K562 (cell line): Measurements from ENCODE around the gene SFRP2. TPM values are rescaled to one million over a fixed set of nuclear protein-coding genes. Genes with fewer than 3 reads are reported as not detected.
A peak's percentile ranks its signal among the peaks of the same experiment; 100 is the strongest.

Source experiments
- ARID1B ChIP-seq: fragments of 450-650 bp; IDR thresholded peaks from 2 replicates; pipeline ENCODE4 v1.6.1; 2016; ENCODE audit warnings: antibody characterized with exemption, mild to moderate bottlenecking, inconsistent platforms
- BRD4 ChIP-seq: fragments of 200-600 bp; sonication (generic); IDR thresholded peaks from 2 replicates; pipeline ENCODE4 v1.6.1; 2017; ENCODE audit warnings: inconsistent platforms
- BRD9 ChIP-seq: fragments of 450-650 bp; IDR thresholded peaks from 2 replicates; pipeline ENCODE4 v1.6.1; 2018; ENCODE audit warnings: low read depth; ENCODE audit not compliant: partially characterized antibody
- CBFB ChIP-seq: sonication (generic); formaldehyde crosslinking; IDR thresholded peaks from 2 replicates; pipeline ENCODE4 v1.4.0; 2020; ENCODE audit warnings: mild to moderate bottlenecking, missing genetic modification reagents
- CBX3 ChIP-seq, 2 experiments: IDR thresholded peaks; 1 replicate in 1 of 2; 2 replicates in 1 of 2; pipeline ENCODE4 v1.6.1; 2012; ENCODE audit warnings: inconsistent platforms in 2 of 2, low read length in 2 of 2, borderline replicate concordance in 1 of 2, control low read depth in 1 of 2
- CC2D1A ChIP-seq: fragments of 450-650 bp; IDR thresholded peaks from 2 replicates; pipeline ENCODE4 v1.6.1; 2017; ENCODE audit warnings: mild to moderate bottlenecking
- CTBP1 ChIP-seq: fragments of 450-650 bp; IDR thresholded peaks from 2 replicates; pipeline ENCODE4 v1.6.1; 2016; ENCODE audit warnings: borderline replicate concordance
- EP300 ChIP-seq: IDR thresholded peaks from 2 replicates; pipeline ENCODE4 v1.6.1; 2012; ENCODE audit warnings: low read length, improper control_type of control experiment
- ESRRA ChIP-seq: fragments of 450-650 bp; IDR thresholded peaks from 2 replicates; pipeline ENCODE4 v1.6.1; 2014; ENCODE audit warnings: low read depth, mild to moderate bottlenecking, moderate library complexity, borderline replicate concordance
- FOXJ2 ChIP-seq: fragments of 200-800 bp; sonication (Bioruptor generic); IDR thresholded peaks from 2 replicates; pipeline ENCODE4 v1.6.1; 2016; ENCODE audit warnings: missing genetic modification characterization, missing compliant biosample characterization
- HDAC2 ChIP-seq: fragments of 450-650 bp; IDR thresholded peaks from 2 replicates; pipeline ENCODE4 v1.6.1; 2016; ENCODE audit warnings: mild to moderate bottlenecking
- HNRNPLL ChIP-seq: fragments of 200-400 bp; formaldehyde crosslinking; IDR thresholded peaks from 2 replicates; pipeline ENCODE4 v1.6.1; 2017; ENCODE audit warnings: low read length, low read depth, mild to moderate bottlenecking; ENCODE audit not compliant: poor library complexity, severe bottlenecking
- KDM1A ChIP-seq, 2 experiments: fragments of 450-650 bp; IDR thresholded peaks; 2 replicates each; pipeline ENCODE4 v1.6.1; 2016; ENCODE audit warnings: mild to moderate bottlenecking in 2 of 2
- KLF1 ChIP-seq: fragments of 450-650 bp; IDR thresholded peaks from 2 replicates; pipeline ENCODE4 v1.6.1; 2016; ENCODE audit warnings: missing genetic modification characterization, missing compliant biosample characterization
- NFIC ChIP-seq: fragments of 450-650 bp; IDR thresholded peaks from 2 replicates; pipeline ENCODE4 v1.6.1; 2017; ENCODE audit warnings: mild to moderate bottlenecking, inconsistent platforms
- NR4A1 ChIP-seq, 2 experiments: fragments of 250-450 bp in 1 of 2; fragments of 450-650 bp in 1 of 2; sonication (Bioruptor Pico) in 1 of 2; IDR thresholded peaks; 2 replicates each; pipeline versions ENCODE4 v1.4.0 to v1.6.1; 2016 to 2020; ENCODE audit warnings: mild to moderate bottlenecking in 2 of 2, missing compliant biosample characterization in 1 of 2, missing genetic modification characterization in 1 of 2, moderate library complexity in 1 of 2
- SPI1 ChIP-seq: IDR thresholded peaks from 2 replicates; pipeline ENCODE4 v1.6.1; 2011; ENCODE audit warnings: low read depth, low read length, control low read depth, borderline replicate concordance
- SRF ChIP-seq, 2 experiments: fragments of 250-450, 450-650 bp in 1 of 2; sonication (Bioruptor Pico) in 1 of 2; sonication (generic) in 1 of 2; formaldehyde crosslinking; IDR thresholded peaks; 2 replicates each; pipeline versions ENCODE4 v1.5.0 to v1.5.1; 2020 to 2022; ENCODE audit warnings: mild to moderate bottlenecking in 1 of 2, missing genetic modification reagents in 1 of 2
- TAF9B ChIP-seq: fragments of 450-650 bp; IDR thresholded peaks from 2 replicates; pipeline ENCODE4 v1.6.1; 2018; ENCODE audit warnings: mild to moderate bottlenecking; ENCODE audit not compliant: partially characterized antibody
- TRIM24 ChIP-seq, 2 experiments: fragments of 450-650 bp; IDR thresholded peaks; 2 replicates each; pipeline ENCODE4 v1.6.1; 2016
- YY1 ChIP-seq, 3 experiments: IDR thresholded peaks; 2 replicates each; pipeline ENCODE4 v1.6.1; 2011; ENCODE audit warnings: low read length in 2 of 3, mild to moderate bottlenecking in 2 of 3, moderate library complexity in 2 of 3, borderline replicate concordance in 1 of 3, control low read depth in 1 of 3, low read depth in 1 of 3; ENCODE audit not compliant: insufficient read depth in 3 of 3, insufficient replicate concordance in 2 of 3, control insufficient read depth in 1 of 3, insufficient read length in 1 of 3; ENCODE audit errors: extremely low read depth in 1 of 3
- ZNF12 ChIP-seq: sonication (generic); formaldehyde crosslinking; IDR thresholded peaks from 2 replicates; pipeline ENCODE4 v1.4.0; 2020; ENCODE audit warnings: mild to moderate bottlenecking, missing genetic modification reagents
- ZNF512 ChIP-seq: IDR thresholded peaks from 2 replicates; pipeline ENCODE4 v1.6.1; 2016; ENCODE audit warnings: missing genetic modification characterization, missing compliant biosample characterization
- ZSCAN32 ChIP-seq: fragments of 450-650 bp; formaldehyde crosslinking; IDR thresholded peaks from 2 replicates; pipeline ENCODE4 v1.4.0; 2020; ENCODE audit warnings: mild to moderate bottlenecking, moderate library complexity
- polyA plus RNA-seq, 8 experiments: library from polyadenylated mRNA; depleted of rRNA in 4 of 8; stranded (reverse) in 5 of 8; unstranded in 3 of 8; fragments of >200 nt; fragmentation: Nextera tagmentation in 2 of 8; fragmentation: Illumina TruSeq in 1 of 8; extraction: Ambion mirVana in 2 of 8; extraction: Trizol in 1 of 8; gene quantifications; 2 replicates each; pipeline versions ENCODE4 v1.2.1 to v1.2.3, GENCODE V29; 2011 to 2014; ENCODE audit warnings: inconsistent platforms in 1 of 8, missing spikeins in 1 of 8
- total RNA-seq, 7 experiments: library from RNA; depleted of rRNA in 6 of 7; stranded (reverse); fragments of >200 nt in 6 of 7; fragmentation: Illumina TruSeq in 2 of 7; extraction: Trizol in 2 of 7; gene quantifications; 2 replicates each; pipeline versions ENCODE4 v1.2.1 to v1.2.3, GENCODE V29; 2011 to 2021; ENCODE audit warnings: low replicate concordance in 1 of 7

Gene SFRP2
- total and polyA plus RNA-seq, 9 of the 15 experiments (the other 6 are each of a cell fraction or from before 2014, with no cell fraction given): 0.29 TPM; not detected in 8

DNA sequence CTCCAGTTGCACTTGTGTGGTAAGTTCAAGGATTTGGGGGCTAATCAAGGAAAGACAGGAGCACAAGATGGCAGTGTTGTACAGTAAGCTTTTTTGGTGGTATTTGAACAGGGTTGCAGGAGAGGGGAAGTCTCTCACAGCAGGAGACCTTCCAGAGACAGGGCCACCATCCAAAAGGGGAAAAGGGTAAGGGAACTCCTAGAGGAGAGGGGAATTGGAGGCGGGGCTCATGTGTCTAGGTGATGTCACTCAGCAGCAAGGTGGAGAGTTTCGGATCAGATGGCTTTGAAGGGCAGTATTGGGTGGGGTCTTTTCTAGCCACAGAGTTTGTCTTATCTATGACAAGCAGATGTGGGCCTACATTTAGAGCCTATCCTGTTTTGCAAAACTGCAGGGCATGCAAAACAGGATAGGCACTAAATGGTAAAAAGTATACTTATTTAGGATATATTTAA lies 15.6 kb downstream of the SFRP2 start (continued):
- TF ChIP-seq ZNF512 (tag): no peak
- peak; percentile 66; the same call in 1 of the 2 replicates for TF ChIP-seq KLF1
- peak; percentile 79 for TF ChIP-seq CC2D1A
- no peak for TF ChIP-seq YY1 (IDR thresholded peaks at IDR 0.05; ENCODE audit: borderline replicate concordance in 1 of 3, control insufficient read depth in 1 of 3, extremely low read depth in 1 of 3, insufficient read depth in 3 of 3, insufficient read length in 1 of 3, insufficient replicate concordance in 2 of 3, low read depth in 1 of 3, low read length in 2 of 3)
- peak; percentile 45 for TF ChIP-seq NFIC
- TF ChIP-seq CBFB: no peak
- TF ChIP-seq HDAC2: peak; percentile 73; the same call in 1 of the 2 replicates
- TF ChIP-seq BRD9: peak; percentile 26
- TF ChIP-seq EP300: peak; percentile 88
- TF ChIP-seq BRD4: no peak
- peak; percentile 97 for TF ChIP-seq ARID1B
- TF ChIP-seq SRF (CRISPR knock-in tag; IDR thresholded peaks at IDR 0.05): peak in 1 of 2 experiments; percentile 55; a peak in 1 of 4 replicates
- TF ChIP-seq FOXJ2 (tag): no peak
- peak; percentile 17 for TF ChIP-seq TAF9B
- TF ChIP-seq ZNF12 (CRISPR knock-in tag): no peak
- TF ChIP-seq SPI1: peak; percentile 82
- TF ChIP-seq KDM1A (IDR thresholded peaks at IDR 0.05): no peak
- peak; percentile 82; the same call in 1 of the 2 replicates for TF ChIP-seq ESRRA
- TF ChIP-seq HNRNPLL: no peak
- TF ChIP-seq TRIM24 (IDR thresholded peaks at IDR 0.05): peak; percentile 83 to 91
- peak in 1 of 2 experiments; percentile 53; a peak in 1 of 3 replicates for TF ChIP-seq CBX3 (IDR thresholded peaks at IDR 0.05; ENCODE audit: borderline replicate concordance in 1 of 2, low read length in 2 of 2)
- TF ChIP-seq NR4A1 (CRISPR knock-in tag; IDR thresholded peaks at IDR 0.05): no peak
- 0 out of 2 replicates have a peak, but pooled peaks have one; percentile 27 for TF ChIP-seq NR4A1 (tag; IDR thresholded peaks at IDR 0.05)
- TF ChIP-seq CTBP1: peak; percentile 91; the same call in 1 of the 2 replicates
- TF ChIP-seq ZSCAN32: no peak
